Vagina (tissue), 2 donors: ENCODE measurements around the gene HDAC10. TPM values are rescaled to one million over a fixed set of nuclear protein-coding genes. Genes with fewer than 3 reads are reported as not detected.
A peak's percentile ranks its signal among the peaks of the same experiment; 100 is the strongest.

ENCODE experiments used
- DNase-seq, 2 donors: peaks; one replicate each; pipeline ENCODE4 v3.0.0-alpha.2; 2017; ENCODE audit errors: extremely low spot score in 2 of 2
- H3K27ac ChIP-seq: fragments of 200-600 bp; sonication (generic); one replicate; pipeline ENCODE4 v1.5.1; 2019
- H3K27me3 ChIP-seq: fragments of 200-600 bp; sonication (generic); one replicate; pipeline ENCODE4 v1.5.1; 2019
- H3K36me3 ChIP-seq, 2 donors: fragments of 200-600 bp; sonication (generic); one replicate each; pipeline ENCODE4 v1.5.1; 2017 to 2019
- H3K4me1 ChIP-seq: fragments of 200-600 bp; sonication (generic); one replicate; pipeline ENCODE4 v1.5.1; 2019
- H3K4me3 ChIP-seq, 2 donors: fragments of 200-600 bp; sonication (generic); 1 replicate in 1 of 2; 2 replicates in 1 of 2; pipeline ENCODE4 v1.5.1; 2016 to 2019
- H3K9me3 ChIP-seq: fragments of 200-600 bp; sonication (generic); one replicate; pipeline ENCODE4 v1.5.1; 2019
- CTCF ChIP-seq, 3 experiments: fragments of 450-650 bp in 2 of 3; fragments of 200-600 bp in 1 of 3; sonication (generic) in 1 of 3; IDR thresholded peaks; one replicate each; pipeline ENCODE4 v1.5.1; 2017 to 2019; ENCODE audit warnings: antibody characterized with exemption in 3 of 3, mild to moderate bottlenecking in 2 of 3, moderate library complexity in 2 of 3
- POLR2A ChIP-seq, 2 donors: fragments of 450-650 bp; IDR thresholded peaks; one replicate each; pipeline ENCODE4 v1.6.1; 2017; ENCODE audit warnings: antibody characterized with exemption in 2 of 2, mild to moderate bottlenecking in 2 of 2, moderate library complexity in 2 of 2
- POLR2AphosphoS5 ChIP-seq, 2 donors: sonication (generic); formaldehyde crosslinking; IDR thresholded peaks; one replicate each; pipeline ENCODE4 v1.9.0; 2017; ENCODE audit warnings: antibody characterized with exemption in 2 of 2, mild to moderate bottlenecking in 2 of 2, low read depth in 1 of 2; ENCODE audit not compliant: insufficient read depth in 1 of 2
- intact Hi-C: fragments of 100-400 bp; cut with DNase I; formaldehyde crosslinking; loops from one replicate; pipeline ENCODE4 v1.15.1; 2023
- total RNA-seq: library from RNA; depleted of rRNA; stranded (reverse); fragments of >200 nt; gene quantifications from one replicate; pipeline ENCODE4 v1.2.3, GENCODE V29; 2016

HDAC10 gene
- 29.2 TPM for total RNA-seq

GRCh38 chr22:50250555-50251476, at the start of gene HDAC10:
Gene HDAC10 (minus strand): TSS chr22:50251265. CDS start chr22:50251032, 233 bp downstream.
- TF ChIP-seq POLR2A (IDR thresholded peaks at IDR 0.05) = no peak
- peak in 1 of 2 donors; percentile 46 for TF ChIP-seq POLR2AphosphoS5 (IDR thresholded peaks at IDR 0.05; ENCODE audit: insufficient read depth in 1 of 2, low read depth in 1 of 2)
- peaks cover 0 to 9% of the 10 kb centered on the region in 2 donors for H3K36me3 ChIP-seq
- H3K4me3 ChIP-seq = peak within 1 kb of the TSS; percentile 60 to 88
- peak within 1 kb of the TSS; percentile 79 for H3K27ac ChIP-seq
- no peak for DNase-seq
- peaks cover 50% of the 10 kb centered on the region for H3K4me1 ChIP-seq
- H3K27me3 ChIP-seq = no peaks in the 10 kb centered on the region
- no peaks in the 10 kb centered on the region for H3K9me3 ChIP-seq
- intact Hi-C loops = loop anchor here (5.0 kb wide), 2 partner anchors 76 to 91 kb away; partner anchors contain the start of genes DENND6B and PPP6R2

GRCh38 chr22:50300620-50301257, 49.7 kb upstream of the HDAC10 start:
- Histone ChIP-seq H3K36me3 (no peaks in the 10 kb centered on the region), H3K4me1 (peaks cover 99% of the 10 kb centered on the region), H3K27me3 (no peaks in the 10 kb centered on the region), H3K9me3 (no peaks in the 10 kb centered on the region), H3K4me3 (peak overlapping the region; percentile 46 to 49), H3K27ac (peak overlapping the region; percentile 90)
- no peak for DNase-seq
- intact Hi-C loops = no loop called here
- TF ChIP-seq CTCF (IDR thresholded peaks at IDR 0.05) (no peak), POLR2A (IDR thresholded peaks at IDR 0.05) (no peak), POLR2AphosphoS5 (IDR thresholded peaks at IDR 0.05; ENCODE audit: insufficient read depth in 1 of 2, low read depth in 1 of 2) (no peak)

GRCh38 chr22:50299785-50300619, 48.9 kb upstream of the HDAC10 start:
- no peaks in the 10 kb centered on the region for H3K36me3 ChIP-seq
- intact Hi-C loops = no loop called here
- no peaks in the 10 kb centered on the region for H3K27me3 ChIP-seq
- peak overlapping the region; percentile 90 for H3K27ac ChIP-seq
- no peaks in the 10 kb centered on the region for H3K9me3 ChIP-seq
- H3K4me3 ChIP-seq = peak overlapping the region; percentile 46 to 49
- H3K4me1 ChIP-seq = peaks cover 99% of the 10 kb centered on the region
- no peak for DNase-seq
- TF ChIP-seq POLR2AphosphoS5 (IDR thresholded peaks at IDR 0.05; ENCODE audit: insufficient read depth in 1 of 2, low read depth in 1 of 2) (peak in 1 of 2 donors; percentile 16), POLR2A (IDR thresholded peaks at IDR 0.05) (no peak)

- Histone ChIP-seq H3K9me3 (no peaks in the 10 kb centered on the region), H3K27ac (peak overlapping the region; percentile 90), H3K27me3 (no peaks in the 10 kb centered on the region), H3K4me1 (peaks cover 99% of the 10 kb centered on the region), H3K36me3 (no peaks in the 10 kb centered on the region), H3K4me3 (peak overlapping the region; percentile 46 to 49)
- no peak for DNase-seq
- TF ChIP-seq POLR2AphosphoS5 (IDR thresholded peaks at IDR 0.05; ENCODE audit: insufficient read depth in 1 of 2, low read depth in 1 of 2) (no peak), POLR2A (IDR thresholded peaks at IDR 0.05) (no peak), CTCF (IDR thresholded peaks at IDR 0.05) (no peak)
- intact Hi-C loops = no loop called here
Measured at GRCh38 chr22:50298937-50299784, 48.1 kb upstream of the HDAC10 start.

GRCh38 chr22:50298266-50298637, 47.2 kb upstream of the HDAC10 start:
- intact Hi-C loops = no loop called here
- H3K36me3 ChIP-seq = no peaks in the 10 kb centered on the region
- no peaks in the 10 kb centered on the region for H3K9me3 ChIP-seq
- DNase-seq = no peak
- H3K4me3 ChIP-seq = no peak overlapping the region
- TF ChIP-seq POLR2A (IDR thresholded peaks at IDR 0.05) (no peak), POLR2AphosphoS5 (IDR thresholded peaks at IDR 0.05; ENCODE audit: insufficient read depth in 1 of 2, low read depth in 1 of 2) (no peak), CTCF (IDR thresholded peaks at IDR 0.05) (no peak)
- H3K27me3 ChIP-seq = no peaks in the 10 kb centered on the region
- peaks cover 99% of the 10 kb centered on the region for H3K4me1 ChIP-seq
- peak overlapping the region; percentile 90 for H3K27ac ChIP-seq
